ENCODE data around the gene WDR54.
A peak's percentile ranks its signal among the peaks of the same experiment; 100 is the strongest.

WDR54 gene

DNA sequence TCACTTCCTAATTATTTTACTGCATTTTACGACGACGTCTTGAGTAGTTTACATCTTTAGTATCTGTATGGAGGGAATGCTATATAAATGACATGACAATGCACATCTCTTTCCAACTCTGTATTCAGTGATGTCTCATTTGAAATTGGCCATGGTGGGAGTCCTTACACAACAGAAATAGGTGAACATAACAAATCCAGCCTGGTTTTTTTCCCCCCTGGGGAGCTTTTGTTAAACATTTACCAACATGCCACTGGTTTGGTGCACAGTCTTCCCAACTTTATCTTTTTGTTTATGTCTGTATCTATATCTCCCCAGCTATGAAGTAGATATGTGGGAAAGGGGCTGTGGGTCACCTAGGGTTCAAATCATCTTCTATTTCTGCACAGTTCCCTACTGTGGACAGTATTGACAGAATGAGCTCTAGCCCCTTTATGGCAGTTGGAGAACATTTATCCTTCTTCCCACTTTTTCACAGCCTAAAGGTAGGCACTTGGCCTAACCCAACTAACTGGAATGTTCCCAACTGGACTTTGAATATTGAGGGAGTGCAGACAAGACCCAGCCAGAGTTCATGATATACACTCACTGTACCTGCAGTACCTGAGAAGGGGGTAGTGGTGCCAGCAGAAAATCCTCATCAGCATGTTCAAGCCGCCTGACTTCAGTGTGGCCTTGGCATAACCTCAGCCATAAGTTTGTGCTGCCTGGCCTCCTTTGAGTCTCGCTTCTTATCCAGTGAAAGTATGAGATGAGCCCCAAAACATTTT is 25.9 kb downstream of the WDR54 start:
- Histone ChIP-seq H3K27me3 (ENCODE audit: control insufficient read depth, insufficient read depth, low read length) (no peaks in the 10 kb centered on the region), H3K4me3 (ENCODE audit: low read depth, low read length) (no peak overlapping the region), H3K4me1 (peaks cover 9% of the 10 kb centered on the region), H3K27ac (no peak overlapping the region), H2AFZ (no peak overlapping the region), H3K79me2 (no peaks in the 10 kb centered on the region), H3K4me2 (ENCODE audit: low read length) (no peak overlapping the region), H3K9me3 (ENCODE audit: control insufficient read depth, low read length) (no peaks in the 10 kb centered on the region), H3K9ac (no peak overlapping the region), H3K36me3 (ENCODE audit: control insufficient read depth, insufficient read depth, low read length) (no peaks in the 10 kb centered on the region)
- TF ChIP-seq, protein P1, sequence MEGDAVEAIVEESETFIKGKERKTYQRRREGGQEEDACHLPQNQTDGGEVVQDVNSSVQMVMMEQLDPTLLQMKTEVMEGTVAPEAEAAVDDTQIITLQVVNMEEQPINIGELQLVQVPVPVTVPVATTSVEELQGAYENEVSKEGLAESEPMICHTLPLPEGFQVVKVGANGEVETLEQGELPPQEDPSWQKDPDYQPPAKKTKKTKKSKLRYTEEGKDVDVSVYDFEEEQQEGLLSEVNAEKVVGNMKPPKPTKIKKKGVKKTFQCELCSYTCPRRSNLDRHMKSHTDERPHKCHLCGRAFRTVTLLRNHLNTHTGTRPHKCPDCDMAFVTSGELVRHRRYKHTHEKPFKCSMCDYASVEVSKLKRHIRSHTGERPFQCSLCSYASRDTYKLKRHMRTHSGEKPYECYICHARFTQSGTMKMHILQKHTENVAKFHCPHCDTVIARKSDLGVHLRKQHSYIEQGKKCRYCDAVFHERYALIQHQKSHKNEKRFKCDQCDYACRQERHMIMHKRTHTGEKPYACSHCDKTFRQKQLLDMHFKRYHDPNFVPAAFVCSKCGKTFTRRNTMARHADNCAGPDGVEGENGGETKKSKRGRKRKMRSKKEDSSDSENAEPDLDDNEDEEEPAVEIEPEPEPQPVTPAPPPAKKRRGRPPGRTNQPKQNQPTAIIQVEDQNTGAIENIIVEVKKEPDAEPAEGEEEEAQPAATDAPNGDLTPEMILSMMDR (IDR thresholded peaks at IDR 0.05), result no peak

DNA sequence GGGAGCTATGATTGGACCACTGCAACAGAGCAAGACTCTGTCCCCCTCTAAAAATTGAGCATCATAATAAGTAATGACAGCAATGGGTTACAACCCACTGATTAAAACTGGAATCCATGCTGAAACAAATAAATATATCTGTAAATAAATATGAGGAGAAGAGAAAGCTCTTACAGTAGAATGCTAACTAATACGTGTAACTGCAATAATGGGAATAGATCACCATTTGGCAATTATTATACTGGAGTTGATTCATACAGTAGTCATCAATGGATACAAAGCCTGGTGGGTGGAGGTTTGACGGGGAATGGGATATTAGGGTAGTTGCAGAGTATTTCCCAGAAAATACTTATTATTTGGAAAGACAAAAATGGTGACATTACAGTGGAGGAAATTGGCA is 27.2 kb downstream of the WDR54 start:
- Histone ChIP-seq H3K27me3 (ENCODE audit: control insufficient read depth, insufficient read depth, low read length) (no peaks in the 10 kb centered on the region), H3K36me3 (ENCODE audit: control insufficient read depth, insufficient read depth, low read length) (no peaks in the 10 kb centered on the region), H3K9ac (no peak overlapping the region), H3K4me2 (ENCODE audit: low read length) (no peak overlapping the region), H3K4me3 (ENCODE audit: low read depth, low read length) (no peak overlapping the region), H3K9me3 (ENCODE audit: control insufficient read depth, low read length) (no peaks in the 10 kb centered on the region), H3K4me1 (peaks cover 9% of the 10 kb centered on the region), H2AFZ (no peak overlapping the region), H3K79me2 (no peaks in the 10 kb centered on the region), H3K27ac (no peak overlapping the region)
- TF ChIP-seq, protein P1 (IDR thresholded peaks at IDR 0.05), result no peak

GRCh38 chr2:74450570-74451190 is 29.1 kb downstream of the WDR54 start:
- H3K4me2 ChIP-seq (ENCODE audit: low read length), result peak overlapping the region; percentile 43
- no peak overlapping the region for H3K4me3 ChIP-seq (ENCODE audit: low read depth, low read length)
- no peaks in the 10 kb centered on the region for H3K9me3 ChIP-seq (ENCODE audit: control insufficient read depth, low read length)
- H3K27me3 ChIP-seq (ENCODE audit: control insufficient read depth, insufficient read depth, low read length), result no peaks in the 10 kb centered on the region
- TF ChIP-seq, protein P1 (IDR thresholded peaks at IDR 0.05), result no peak
- H3K27ac ChIP-seq, result no peak overlapping the region
- no peak overlapping the region for H3K9ac ChIP-seq
- H3K79me2 ChIP-seq, result peaks cover 4% of the 10 kb centered on the region
- peaks cover 19% of the 10 kb centered on the region for H3K4me1 ChIP-seq
- peak overlapping the region; percentile 54 for H2AFZ ChIP-seq
- H3K36me3 ChIP-seq (ENCODE audit: control insufficient read depth, insufficient read depth, low read length), result no peaks in the 10 kb centered on the region

- Histone ChIP-seq H3K27me3 (ENCODE audit: control insufficient read depth, insufficient read depth, low read length) (no peaks in the 10 kb centered on the region), H3K27ac (peak within 1 kb of the TSS; percentile 43), H3K9ac (peak within 1 kb of the TSS; percentile 41), H3K4me2 (ENCODE audit: low read length) (peak within 1 kb of the TSS; percentile 88), H2AFZ (peak within 1 kb of the TSS; percentile 82), H3K79me2 (peaks cover 6% of the 10 kb centered on the region), H3K4me3 (ENCODE audit: low read depth, low read length) (peak within 1 kb of the TSS; percentile 89), H3K9me3 (ENCODE audit: control insufficient read depth, low read length) (no peaks in the 10 kb centered on the region), H3K4me1 (peaks cover 31% of the 10 kb centered on the region), H3K36me3 (ENCODE audit: control insufficient read depth, insufficient read depth, low read length) (no peaks in the 10 kb centered on the region)
- TF ChIP-seq, protein P1 (IDR thresholded peaks at IDR 0.05), result no peak
Measured at GRCh38 chr2:74454654-74455511, 33.4 kb downstream of the WDR54 start, which contains the start of gene INO80B. INO80B (plus strand) TSS chr2:74455087; CDS start chr2:74455117, 30 bp downstream.

Data from parathyroid adenoma (tissue), 2 donors.